NB4 (cell line): ENCODE measurements around the gene USP17L29.
"Not testable (repeated sequence)": the region's sequence is repeated elsewhere in the genome, so short reads cannot be mapped to it uniquely, and the experiment has no call there.

Experiments used
- MYC ChIP-seq: IDR thresholded peaks from 2 replicates; pipeline ENCODE4 v1.6.1; 2011; ENCODE audit warnings: low read depth, low read length
- POLR2A ChIP-seq: IDR thresholded peaks from 2 replicates; pipeline ENCODE4 v1.6.1; 2011; ENCODE audit warnings: mild to moderate bottlenecking; ENCODE audit not compliant: insufficient read length; ENCODE audit errors: extremely low read depth
- TF ChIP-seq, protein P1 (sequence below): IDR thresholded peaks from one replicate; pipeline ENCODE4 v1.5.1; 2012; ENCODE audit warnings: low read depth, low read length
- TF ChIP-seq, protein P2 (sequence below): IDR thresholded peaks from 2 replicates; pipeline ENCODE4 v1.6.1; 2011; ENCODE audit warnings: low read depth, low read length

DNA sequence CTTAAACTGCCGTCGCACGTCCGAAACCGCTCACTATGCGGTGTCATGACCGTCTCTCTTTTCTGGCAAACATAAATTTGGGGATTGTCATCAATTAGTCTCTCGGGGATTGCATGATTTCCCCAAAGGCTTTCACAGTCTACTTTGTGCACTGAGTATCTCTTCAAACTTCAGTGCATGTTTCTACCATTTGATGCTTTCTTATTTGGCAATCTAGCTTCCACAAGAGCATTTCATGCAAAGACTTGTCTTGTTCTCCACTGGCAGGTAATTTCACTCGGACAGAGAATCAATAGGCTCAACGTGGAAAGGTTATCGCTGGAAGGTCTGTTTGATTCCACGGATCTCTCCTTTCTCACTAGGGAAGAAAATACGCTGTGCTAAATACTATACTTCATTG lies 29.2 kb upstream of the USP17L29 start:
- TF ChIP-seq, protein P1, sequence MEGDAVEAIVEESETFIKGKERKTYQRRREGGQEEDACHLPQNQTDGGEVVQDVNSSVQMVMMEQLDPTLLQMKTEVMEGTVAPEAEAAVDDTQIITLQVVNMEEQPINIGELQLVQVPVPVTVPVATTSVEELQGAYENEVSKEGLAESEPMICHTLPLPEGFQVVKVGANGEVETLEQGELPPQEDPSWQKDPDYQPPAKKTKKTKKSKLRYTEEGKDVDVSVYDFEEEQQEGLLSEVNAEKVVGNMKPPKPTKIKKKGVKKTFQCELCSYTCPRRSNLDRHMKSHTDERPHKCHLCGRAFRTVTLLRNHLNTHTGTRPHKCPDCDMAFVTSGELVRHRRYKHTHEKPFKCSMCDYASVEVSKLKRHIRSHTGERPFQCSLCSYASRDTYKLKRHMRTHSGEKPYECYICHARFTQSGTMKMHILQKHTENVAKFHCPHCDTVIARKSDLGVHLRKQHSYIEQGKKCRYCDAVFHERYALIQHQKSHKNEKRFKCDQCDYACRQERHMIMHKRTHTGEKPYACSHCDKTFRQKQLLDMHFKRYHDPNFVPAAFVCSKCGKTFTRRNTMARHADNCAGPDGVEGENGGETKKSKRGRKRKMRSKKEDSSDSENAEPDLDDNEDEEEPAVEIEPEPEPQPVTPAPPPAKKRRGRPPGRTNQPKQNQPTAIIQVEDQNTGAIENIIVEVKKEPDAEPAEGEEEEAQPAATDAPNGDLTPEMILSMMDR, result not testable (repeated sequence)
- not testable (repeated sequence) for TF ChIP-seq POLR2A, MYC
- TF ChIP-seq, protein P2, sequence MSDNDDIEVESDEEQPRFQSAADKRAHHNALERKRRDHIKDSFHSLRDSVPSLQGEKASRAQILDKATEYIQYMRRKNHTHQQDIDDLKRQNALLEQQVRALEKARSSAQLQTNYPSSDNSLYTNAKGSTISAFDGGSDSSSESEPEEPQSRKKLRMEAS, result not testable (repeated sequence)
